Stimulated activated CD4-positive, alpha-beta T cell treated with anti-CD3 and anti-CD28 coated beads, Interleukin-12 subunit alpha, Interleukin-12 subunit beta, amount 100 ng/mL, for 4 hours (primary cell): ENCODE results near the gene NCKAP5.
"Not testable (repeated sequence)": the region's sequence is repeated elsewhere in the genome, so short reads cannot be mapped to it uniquely, and the experiment has no call there.

Experiments
- DNase-seq: peaks from one replicate; pipeline ENCODE4 v3.0.0-alpha.2; 2020

The NCKAP5 gene

GRCh38 chr2:133248264-133248663, 320.0 kb downstream of the NCKAP5 start:
- no peak for DNase-seq

GRCh38 chr2:133247631-133248030, 320.6 kb downstream of the NCKAP5 start:
- DNase-seq, result no peak

GRCh38 chr2:133241224-133241571, 327.1 kb downstream of the NCKAP5 start:
- DNase-seq, result no peak

GRCh38 chr2:133240491-133241223, 327.6 kb downstream of the NCKAP5 start:
- no peak for DNase-seq

- no peak for DNase-seq
Observed at GRCh38 chr2:133235968-133236367, 332.3 kb downstream of the NCKAP5 start.

- DNase-seq, result no peak
Observed at GRCh38 chr2:133232556-133232955, 335.7 kb downstream of the NCKAP5 start.

GRCh38 chr2:133231264-133231663, 337.0 kb downstream of the NCKAP5 start:
- no peak for DNase-seq

GRCh38 chr2:133229974-133230373, 338.3 kb downstream of the NCKAP5 start:
- no peak for DNase-seq

GRCh38 chr2:133223226-133223625, 345.0 kb downstream of the NCKAP5 start:
- DNase-seq, result no peak

- DNase-seq, result no peak
Observed at GRCh38 chr2:133221398-133221797, 346.9 kb downstream of the NCKAP5 start.

- DNase-seq, result no peak
Observed at GRCh38 chr2:133218204-133218603, 350.1 kb downstream of the NCKAP5 start.

GRCh38 chr2:133215477-133215876, 352.8 kb downstream of the NCKAP5 start:
- DNase-seq, result no peak

GRCh38 chr2:133213651-133214050, 354.6 kb downstream of the NCKAP5 start:
- DNase-seq, result no peak

GRCh38 chr2:133209325-133209724, 358.9 kb downstream of the NCKAP5 start:
- DNase-seq, result no peak

- not testable (repeated sequence) for DNase-seq
Observed at GRCh38 chr2:133206666-133207065, 361.6 kb downstream of the NCKAP5 start.

- no peak for DNase-seq
Observed at GRCh38 chr2:133204421-133204820, 363.8 kb downstream of the NCKAP5 start.

GRCh38 chr2:133200684-133201421, 367.4 kb downstream of the NCKAP5 start:
- no peak for DNase-seq

GRCh38 chr2:133198678-133199077, 369.6 kb downstream of the NCKAP5 start:
- DNase-seq, result no peak

- no peak for DNase-seq
Observed at GRCh38 chr2:133197156-133197555, 371.1 kb downstream of the NCKAP5 start.

GRCh38 chr2:133194777-133195335, 373.4 kb downstream of the NCKAP5 start:
- no peak for DNase-seq

GRCh38 chr2:133194362-133194655, 374.0 kb downstream of the NCKAP5 start:
- DNase-seq, result no peak

- no peak for DNase-seq
Observed at GRCh38 chr2:133193544-133194361, 374.5 kb downstream of the NCKAP5 start.

- DNase-seq, result no peak
Observed at GRCh38 chr2:133192028-133192427, 376.2 kb downstream of the NCKAP5 start.

- no peak for DNase-seq
Observed at GRCh38 chr2:133177196-133177595, 391.1 kb downstream of the NCKAP5 start.
